Measurements from ENCODE around the gene NTF4.
A peak's percentile ranks its signal among the peaks of the same experiment; 100 is the strongest.
"Not testable (repeated sequence)": the region's sequence is repeated elsewhere in the genome, so short reads cannot be mapped to it uniquely, and the experiment has no call there.

Gene NTF4

DNA sequence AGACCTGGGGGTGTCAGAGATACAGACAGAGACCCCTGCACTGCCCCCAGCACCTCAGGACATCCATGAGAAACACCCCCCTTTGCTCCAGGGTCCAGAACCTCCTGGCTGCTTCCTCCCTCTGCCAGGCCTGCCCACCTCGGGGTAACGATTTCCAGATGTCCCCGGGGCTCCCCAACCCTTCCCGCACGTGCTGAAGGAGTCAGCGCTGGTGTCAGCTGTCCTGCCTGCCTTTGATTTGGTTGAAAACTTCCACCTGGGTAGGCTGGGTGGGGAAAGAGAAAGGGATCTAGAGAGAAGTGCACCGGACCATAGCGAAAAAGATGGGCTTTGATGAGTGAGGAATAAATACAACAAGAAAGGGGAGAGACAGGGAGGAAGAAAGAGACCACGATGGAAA, 5.6 kb downstream of the NTF4 start:
- FAIRE-seq (no peak), DNase-seq (ENCODE audit: extremely low spot score, insufficient read length, low read depth) (no peak)

DNA sequence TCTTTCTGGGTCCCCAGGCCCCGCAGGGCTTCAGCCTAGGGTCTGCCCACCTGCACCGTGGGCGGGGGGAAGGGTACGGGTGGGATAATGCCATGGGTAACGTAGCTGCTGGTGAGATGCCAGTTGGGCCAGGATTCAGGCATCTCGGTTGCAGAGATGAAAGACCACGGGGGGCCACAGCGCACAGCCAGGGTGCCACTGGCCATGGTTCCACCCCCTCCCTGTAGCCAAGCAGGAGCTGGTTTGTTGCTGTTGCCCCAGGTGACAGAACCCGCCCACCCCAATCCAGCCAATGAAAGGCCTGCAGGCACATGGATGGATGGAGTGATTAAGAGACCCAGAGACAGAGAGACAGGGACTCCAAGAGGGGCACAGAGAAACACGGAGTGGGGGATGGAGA, 6.1 kb downstream of the NTF4 start:
- FAIRE-seq (no peak), DNase-seq (ENCODE audit: extremely low spot score, insufficient read length, low read depth) (no peak)

DNA sequence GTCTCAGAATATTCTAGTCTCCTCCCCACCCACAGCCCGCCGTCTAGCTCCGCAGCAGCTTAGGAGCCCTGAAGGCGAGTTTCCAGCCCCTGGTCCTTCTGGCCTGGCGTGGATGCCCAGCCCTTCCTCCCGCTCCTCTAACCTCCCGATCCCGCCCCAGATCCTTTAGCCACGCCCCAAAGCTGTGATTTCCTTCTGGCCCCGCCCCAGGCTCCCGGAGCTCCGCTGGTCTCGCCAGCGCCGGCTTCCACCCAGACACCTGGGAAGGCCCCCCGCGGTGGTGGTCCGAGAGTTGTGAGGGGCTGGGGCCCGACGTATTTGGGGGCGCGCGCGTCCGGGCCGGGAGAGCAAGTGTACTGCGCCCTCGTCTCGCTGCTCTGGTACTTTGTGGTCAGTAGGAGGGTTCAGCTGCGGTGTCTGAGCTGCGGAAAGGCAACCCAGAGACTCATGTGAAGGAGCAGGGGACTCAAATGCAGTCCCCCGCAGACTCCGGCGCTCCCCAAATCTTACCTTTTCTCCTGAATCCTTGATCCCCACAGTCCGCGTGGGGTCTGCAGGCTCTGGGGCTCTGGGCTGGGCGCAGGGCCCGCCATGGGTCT, 6.9 kb downstream of the NTF4 start, which contains the start of gene CGB7:
Gene CGB7, minus strand, starts transcription at position 114 of the 599 bp plus-strand sequence. CDS start 2,374 bp downstream, outside the sequence.
- DNase-seq (ENCODE audit: extremely low spot score, insufficient read length, low read depth) = no peak
- no peak for FAIRE-seq

DNA sequence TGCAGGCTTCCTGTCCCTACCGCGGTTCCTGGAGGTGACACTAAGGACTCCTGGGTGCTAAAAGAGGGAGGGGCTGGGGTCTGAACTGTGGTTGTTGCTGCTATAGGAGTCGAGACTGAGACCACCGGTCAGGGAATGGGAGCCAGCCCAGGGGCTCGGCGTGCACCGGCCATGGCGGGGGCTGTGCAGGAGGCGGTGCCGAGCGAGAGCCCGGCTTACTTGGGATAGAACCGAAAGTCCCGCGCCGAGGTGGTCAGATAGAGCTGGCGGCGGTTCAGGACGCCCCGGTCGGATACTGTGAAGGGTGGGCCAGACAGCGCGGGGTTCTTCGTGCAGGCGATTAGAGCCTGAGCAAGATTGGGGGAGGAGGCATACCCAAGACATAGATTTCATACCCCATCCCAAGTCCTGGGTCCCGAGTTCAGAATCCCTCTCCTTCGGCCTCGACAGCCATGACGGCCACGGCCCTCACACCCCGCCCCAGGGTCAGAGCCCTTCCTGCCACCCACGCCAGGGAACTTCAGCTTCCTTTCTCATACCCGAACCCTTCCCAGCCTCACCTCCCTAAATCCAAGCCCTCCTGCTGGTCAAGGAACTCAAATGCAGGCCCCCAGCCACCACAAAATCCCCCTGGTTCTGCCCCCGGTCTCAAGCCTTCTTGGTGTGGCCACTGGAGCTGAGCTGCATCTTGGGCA, 7.6 kb downstream of the NTF4 start:
- not testable (repeated sequence) for DNase-seq (ENCODE audit: extremely low spot score, insufficient read length, low read depth); FAIRE-seq

DNA sequence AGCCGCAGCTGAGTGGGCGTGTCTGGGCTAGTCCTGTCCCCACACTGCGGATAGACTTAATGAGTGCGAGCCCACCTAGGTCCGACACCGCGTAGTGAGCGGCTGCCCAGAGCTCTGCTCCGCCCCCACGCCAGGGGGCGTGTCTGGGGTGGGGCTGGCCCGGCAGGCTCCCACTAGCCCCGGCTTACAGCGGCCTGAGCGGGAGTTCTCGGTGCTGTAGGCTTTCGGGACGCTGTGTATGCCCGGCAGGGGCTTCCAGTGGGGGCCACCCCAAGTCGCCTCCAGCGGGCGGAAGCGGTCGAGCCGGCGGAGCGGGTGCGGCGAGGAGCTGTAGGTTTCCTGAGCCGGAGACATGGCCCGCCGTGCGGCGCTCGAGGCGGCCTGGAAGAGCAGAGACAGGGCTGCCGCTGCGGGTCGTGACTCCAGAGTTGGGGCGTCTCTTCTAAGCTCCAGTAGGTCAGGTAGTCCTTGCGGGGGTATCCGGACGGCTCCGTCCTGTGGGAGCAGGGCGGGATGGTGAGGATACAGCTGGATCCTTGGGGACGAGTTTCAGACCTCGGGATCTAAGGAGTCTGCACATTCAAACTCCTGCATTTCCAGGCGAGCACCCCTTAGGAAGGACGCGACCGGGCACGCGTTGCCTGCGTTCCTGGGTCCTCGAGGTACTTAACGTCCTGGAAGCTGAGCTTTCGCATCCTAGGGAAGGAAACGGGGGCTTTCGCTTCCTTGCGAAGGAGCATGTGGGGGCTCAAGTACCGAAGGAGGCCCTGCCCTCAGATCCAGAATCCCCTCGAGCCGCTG, 8.3 kb downstream of the NTF4 start:
- FAIRE-seq = no peak
- peak; percentile 49 for DNase-seq (ENCODE audit: extremely low spot score, insufficient read length, low read depth)

DNA sequence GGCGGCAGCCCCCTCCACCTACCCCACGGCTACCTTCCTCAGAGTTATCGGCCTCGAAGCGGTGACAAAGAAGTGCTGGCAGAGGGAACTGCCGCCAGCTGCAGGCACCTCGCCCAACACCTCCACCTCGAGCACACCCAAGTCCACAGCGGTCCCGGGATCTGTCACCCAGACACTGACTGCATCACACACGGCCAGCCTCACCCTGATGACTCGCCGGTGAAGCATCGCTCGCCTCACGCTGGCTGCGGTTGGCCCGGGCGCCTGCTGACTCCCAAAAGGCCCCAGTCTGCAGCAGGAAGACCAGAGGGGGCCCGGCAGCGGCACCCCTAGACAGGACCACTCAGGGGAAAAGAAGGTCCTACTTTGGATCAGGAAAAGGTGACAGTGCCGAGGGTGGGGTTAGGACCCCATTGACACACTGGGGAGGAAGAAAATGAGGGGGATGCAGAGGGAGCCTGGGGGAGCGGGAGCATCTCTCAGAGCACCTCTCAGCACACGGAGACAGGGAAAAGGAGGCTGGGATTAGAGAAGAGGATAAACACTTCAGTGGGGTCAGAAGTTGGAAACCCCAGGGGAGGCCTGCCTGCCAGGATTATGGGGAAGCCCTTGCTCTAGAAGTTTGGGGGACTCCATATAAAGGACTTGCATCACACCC, 14.1 kb downstream of the NTF4 start:
- DNase-seq (ENCODE audit: extremely low spot score, insufficient read length, low read depth); FAIRE-seq: not testable (repeated sequence)

DNA sequence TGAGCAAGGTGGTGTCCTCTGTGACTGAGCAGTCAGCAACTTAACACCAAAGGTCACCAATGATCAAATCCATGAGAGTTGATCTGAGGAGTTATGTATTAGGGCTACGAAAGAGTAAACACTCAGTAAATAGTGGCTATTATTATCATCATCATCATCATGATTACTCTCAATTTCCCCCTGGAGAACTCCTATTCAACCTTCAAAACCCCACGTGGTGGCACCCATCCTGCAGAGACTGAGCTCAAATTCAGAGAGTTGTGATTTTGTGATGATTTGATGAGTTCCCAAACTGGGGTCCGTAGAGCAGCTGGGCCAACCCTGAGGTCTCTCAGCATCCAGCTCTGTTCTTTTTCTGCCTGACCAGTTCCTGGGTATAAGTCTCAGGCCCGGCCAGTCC, 14.8 kb downstream of the NTF4 start:
- not testable (repeated sequence) for DNase-seq (ENCODE audit: extremely low spot score, insufficient read length, low read depth); FAIRE-seq

DNA sequence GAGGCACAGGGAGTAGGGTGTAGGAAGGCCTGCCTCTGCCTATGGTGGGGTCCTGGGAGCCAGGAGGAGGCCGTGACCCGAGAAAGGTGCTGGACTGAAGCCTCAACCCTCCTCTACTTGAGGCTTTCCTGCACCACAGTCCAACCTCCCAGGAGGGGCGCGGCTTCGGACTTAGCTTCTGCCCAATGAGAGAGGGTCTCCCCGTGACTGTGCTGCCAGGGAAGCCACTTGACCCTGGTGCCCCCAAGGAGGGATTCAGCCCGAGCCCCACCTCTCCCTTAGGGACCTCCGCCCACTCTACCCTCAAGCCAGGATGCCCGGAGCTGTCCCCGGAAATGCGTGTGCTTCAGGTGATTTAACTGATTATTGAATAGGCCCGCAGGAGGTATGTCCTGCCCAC, 15.6 kb downstream of the NTF4 start, which contains the start of gene CGB8:
Gene CGB8, minus strand, starts transcription at position 101 of the 400 bp plus-strand sequence. CDS start 372 bp downstream, outside the sequence.
- DNase-seq (ENCODE audit: extremely low spot score, insufficient read length, low read depth); FAIRE-seq: not testable (repeated sequence)

DNA sequence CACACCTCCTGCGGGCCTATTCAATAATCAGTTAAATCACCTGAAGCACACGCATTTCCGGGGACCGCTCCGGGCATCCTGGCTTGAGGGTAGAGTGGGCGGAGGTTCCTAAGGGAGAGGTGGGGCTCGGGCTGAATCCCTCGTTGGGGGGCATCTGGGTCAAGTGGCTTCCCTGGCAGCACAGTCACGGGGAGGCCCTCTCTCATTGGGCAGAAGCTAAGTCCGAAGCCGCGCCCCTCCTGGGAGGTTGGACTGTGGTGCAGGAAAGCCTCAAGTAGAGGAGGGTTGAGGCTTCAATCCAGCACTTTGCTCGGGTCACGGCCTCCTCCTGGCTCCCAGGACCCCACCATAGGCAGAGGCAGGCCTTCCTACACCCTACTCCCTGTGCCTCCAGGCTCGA, 21.1 kb downstream of the NTF4 start, which contains the start of gene CGB5:
Gene CGB5, plus strand, starts transcription at position 301 of the 400 bp plus-strand sequence. CDS start 362 bp downstream, outside the sequence.
- not testable (repeated sequence) for FAIRE-seq; DNase-seq (ENCODE audit: extremely low spot score, insufficient read length, low read depth)

DNA sequence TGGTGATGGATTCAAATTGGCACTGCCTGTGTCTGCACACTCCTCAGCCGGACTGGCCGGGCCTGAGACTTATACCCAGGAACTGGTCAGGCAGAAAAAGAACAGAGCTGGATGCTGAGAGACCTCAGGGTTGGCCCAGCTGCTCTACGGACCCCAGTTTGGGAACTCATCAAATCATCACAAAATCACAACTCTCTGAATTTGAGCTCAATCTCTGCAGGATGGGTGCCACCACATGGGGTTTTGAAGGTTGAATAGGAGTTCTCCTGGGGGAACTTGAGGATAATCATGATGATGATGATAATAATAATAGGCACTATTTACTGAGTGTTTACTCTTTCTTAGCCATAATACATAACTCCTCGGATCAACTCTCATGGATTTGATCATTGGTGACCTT, 22.0 kb downstream of the NTF4 start:
- FAIRE-seq; DNase-seq (ENCODE audit: extremely low spot score, insufficient read length, low read depth): not testable (repeated sequence)

DNA sequence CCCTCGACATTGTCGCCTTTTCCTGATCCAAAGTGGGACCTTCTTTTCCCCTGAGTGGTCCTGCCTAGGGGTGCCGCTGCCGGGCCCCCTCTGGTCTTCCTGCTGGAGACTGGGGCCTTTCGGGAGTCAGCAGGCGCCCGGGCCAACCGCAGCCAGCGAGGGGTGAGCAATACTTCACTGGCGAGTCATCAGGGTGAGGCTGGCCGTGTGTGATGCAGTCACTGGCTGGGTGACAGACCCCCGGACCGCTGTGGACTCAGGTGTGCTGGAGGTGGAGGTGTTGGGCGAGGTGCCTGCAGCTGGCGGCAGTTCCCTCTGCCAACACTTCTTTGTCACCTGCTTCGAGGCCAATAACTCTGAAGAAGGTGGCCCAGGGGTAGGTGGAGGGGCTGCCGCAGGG, 22.4 kb downstream of the NTF4 start:
- FAIRE-seq = no peak
- DNase-seq (ENCODE audit: extremely low spot score, insufficient read length, low read depth) = no peak

DNA sequence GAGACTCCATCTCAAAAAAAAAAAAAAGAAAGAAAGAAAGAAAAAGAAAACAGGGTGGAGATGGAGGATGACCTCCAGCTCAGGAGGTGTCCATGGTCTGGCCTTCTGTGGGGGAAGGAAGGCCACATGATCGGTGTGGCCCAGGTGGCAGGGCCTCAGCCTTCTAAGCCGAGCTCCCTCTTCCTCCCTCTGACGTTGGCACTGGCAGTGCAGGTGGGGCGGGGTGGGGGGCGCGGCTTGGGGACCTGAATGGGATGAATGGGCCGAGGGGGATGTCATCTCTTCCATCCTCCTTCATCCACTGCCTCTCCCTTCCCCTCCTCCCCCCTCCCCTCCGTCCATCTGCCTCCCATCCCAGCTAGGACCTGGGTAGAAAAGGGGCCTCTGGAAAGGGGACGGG, 24.9 kb downstream of the NTF4 start:
- not testable (repeated sequence) for DNase-seq (ENCODE audit: extremely low spot score, insufficient read length, low read depth); FAIRE-seq

DNA sequence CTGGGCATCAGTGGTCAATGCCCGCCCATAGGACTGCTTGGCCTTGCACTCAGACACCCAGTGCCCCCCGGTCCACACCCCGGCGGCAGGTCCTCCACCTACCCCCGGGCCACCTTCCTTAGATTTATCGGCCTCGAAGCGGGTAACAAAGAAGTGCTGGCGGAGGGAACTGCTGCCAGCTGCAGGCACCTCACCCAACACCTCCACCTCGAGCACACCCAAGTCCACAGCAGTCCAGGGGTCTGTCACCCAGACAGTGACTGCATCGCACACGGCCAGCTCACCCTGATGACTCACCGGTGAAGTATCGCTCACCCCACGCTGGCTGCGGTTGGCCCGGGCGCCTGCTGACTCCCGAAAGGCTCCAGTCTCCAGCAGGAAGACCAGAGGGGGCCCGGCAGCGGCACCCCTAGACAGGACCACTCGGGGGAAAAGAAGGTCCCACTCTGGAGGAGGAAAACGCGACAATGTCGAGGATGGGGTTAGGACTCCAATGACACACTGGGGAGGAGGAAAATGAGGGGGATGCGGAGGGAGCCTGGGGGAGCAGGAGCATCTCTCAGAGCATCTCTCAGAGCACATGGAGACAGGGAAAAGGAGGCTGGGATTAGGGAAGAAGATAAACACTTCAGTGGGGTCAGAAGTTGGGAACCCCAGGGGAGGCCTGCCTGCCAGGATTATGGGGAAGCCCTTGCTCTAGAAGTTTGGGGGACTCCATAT, 25.9 kb downstream of the NTF4 start:
- not testable (repeated sequence) for DNase-seq (ENCODE audit: extremely low spot score, insufficient read length, low read depth); FAIRE-seq

DNA sequence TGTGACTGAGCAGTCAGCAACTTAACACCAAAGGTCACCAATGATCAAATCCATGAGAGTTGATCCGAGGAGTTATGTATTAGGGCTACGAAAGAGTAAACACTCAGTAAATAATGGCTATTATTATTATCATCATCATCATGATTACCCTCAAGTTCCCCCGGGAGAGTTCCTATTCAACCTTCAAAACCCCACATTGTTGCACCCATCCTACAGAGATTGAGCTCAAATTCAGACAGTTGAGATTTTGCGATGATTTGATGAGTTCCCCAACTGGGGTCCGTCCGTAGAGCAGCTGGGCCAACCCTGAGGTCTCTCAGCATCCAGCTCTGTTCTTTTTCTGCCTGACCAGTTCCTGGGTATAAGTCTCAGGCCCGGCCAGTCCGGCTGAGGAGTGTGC, 26.5 kb downstream of the NTF4 start:
- DNase-seq (ENCODE audit: extremely low spot score, insufficient read length, low read depth); FAIRE-seq: not testable (repeated sequence)

DNA sequence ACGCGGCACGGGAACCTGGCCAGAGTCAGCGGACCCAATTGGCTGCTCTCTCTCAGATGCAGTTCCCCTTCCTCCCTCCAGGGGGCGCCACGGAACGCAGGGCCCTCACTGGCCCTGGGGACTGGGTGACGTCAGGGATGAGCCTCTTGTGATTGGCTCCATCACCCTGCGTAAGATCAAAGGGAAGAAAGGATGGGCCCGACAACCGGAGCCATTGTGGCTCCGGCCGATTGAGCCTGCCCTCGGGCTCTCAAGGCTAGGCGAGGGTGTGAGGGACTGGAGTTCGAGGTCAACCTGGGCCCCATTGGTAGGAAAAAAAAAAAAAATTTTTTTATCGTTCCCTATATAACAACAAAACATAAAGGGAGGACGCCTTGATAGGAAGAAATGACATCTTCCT, 27.8 kb downstream of the NTF4 start, which contains the start of gene CGB1:
Gene CGB1, minus strand, starts transcription at position 81 of the 400 bp plus-strand sequence. CDS start 184 bp downstream, outside the sequence.
- not testable (repeated sequence) for DNase-seq (ENCODE audit: extremely low spot score, insufficient read length, low read depth); FAIRE-seq

DNA sequence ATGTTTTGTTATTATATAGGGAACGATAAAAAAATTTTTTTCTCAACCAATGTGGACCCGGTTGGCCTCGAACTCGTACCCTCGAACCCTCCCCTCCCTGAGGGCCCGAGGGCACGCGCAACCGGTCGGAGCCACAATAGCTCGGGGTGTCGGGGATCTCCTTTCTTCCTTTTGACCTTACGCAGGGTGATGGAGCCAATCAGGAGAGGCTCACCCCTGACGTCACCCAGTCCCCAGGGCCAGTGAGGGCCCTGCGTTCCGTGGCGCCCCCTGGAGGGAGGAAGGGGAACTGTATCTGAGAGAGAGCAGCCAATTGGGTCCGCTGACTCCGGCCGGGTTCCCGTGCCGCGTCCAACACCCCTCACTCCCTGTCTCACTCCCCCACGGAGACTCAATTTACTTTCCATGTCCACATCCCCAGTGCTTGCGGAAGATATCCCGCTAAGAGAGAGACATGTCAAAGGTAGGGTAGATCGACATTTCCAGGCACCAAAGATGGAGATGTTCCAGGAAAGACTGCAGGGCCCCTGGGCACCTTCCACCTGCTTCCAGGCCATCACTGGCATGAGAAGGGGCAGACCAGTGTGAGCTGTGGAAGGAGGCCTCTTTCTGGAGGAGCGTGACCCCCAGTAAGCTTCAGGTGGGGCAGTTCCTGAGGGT, 32.8 kb downstream of the NTF4 start, which contains the start of gene CGB2:
Gene CGB2, plus strand, starts transcription at position 249 of the 660 bp plus-strand sequence. Its CDS starts 206 bp downstream, at position 455.
- not testable (repeated sequence) for FAIRE-seq; DNase-seq (ENCODE audit: extremely low spot score, insufficient read length, low read depth)

DNA sequence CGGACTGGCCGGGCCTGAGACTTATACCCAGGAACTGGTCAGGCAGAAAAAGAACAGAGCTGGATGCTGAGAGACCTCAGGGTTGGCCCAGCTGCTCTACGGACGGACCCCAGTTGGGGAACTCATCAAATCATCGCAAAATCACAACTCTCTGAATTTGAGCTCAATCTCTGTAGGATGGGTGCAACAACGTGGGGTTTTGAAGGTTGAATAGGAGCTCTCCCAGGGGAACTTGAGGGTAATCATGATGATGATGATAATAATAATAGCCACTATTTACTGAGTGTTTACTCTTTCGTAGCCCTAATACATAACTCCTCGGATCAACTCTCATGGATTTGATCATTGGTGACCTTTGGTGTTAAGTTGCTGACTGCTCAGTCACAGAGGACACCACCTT, 34.3 kb downstream of the NTF4 start:
- DNase-seq (ENCODE audit: extremely low spot score, insufficient read length, low read depth); FAIRE-seq: not testable (repeated sequence)

DNA sequence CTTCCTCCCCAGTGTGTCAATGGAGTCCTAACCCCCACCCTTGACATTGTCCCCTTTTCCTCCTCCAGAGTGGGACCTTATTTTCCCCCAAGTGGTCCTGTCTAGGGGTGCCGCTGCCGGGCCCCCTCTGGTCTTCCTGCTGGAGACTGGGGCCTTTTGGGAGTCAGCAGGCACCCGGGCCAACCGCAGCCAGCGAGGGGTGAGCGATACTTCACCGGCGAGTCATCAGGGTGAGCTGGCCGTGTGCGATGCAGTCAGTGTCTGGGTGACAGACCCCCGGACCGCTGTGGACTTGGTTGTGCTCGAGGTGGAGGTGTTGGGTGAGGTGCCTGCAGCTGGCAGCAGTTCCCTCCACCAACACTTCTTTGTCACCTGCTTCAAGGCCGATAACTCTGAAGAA, 34.9 kb downstream of the NTF4 start:
- FAIRE-seq = not testable (repeated sequence)

More for the DNA sequence above, 34.9 kb downstream of the NTF4 start:
- DNase-seq (ENCODE audit: extremely low spot score, insufficient read length, low read depth) = not testable (repeated sequence)

Data from GM18507 (cell line).